HEK293 (cell line): ENCODE data around the gene AFG1L.
A peak's percentile ranks its signal among the peaks of the same experiment; 100 is the strongest.
"Not testable (repeated sequence)": the region's sequence is repeated elsewhere in the genome, so short reads cannot be mapped to it uniquely, and the experiment has no call there.

Experiments
- CTCF ChIA-PET: fragments of 350-600 bp; formaldehyde crosslinking; extraction: SDS; loops from one replicate; lab custom pipeline; 2021; ENCODE audit warnings: antibody characterized with exemption; lab: Yijun Ruan, JAX
- POLR2A ChIA-PET: fragments of 300-600 bp; formaldehyde crosslinking; extraction: SDS; loops from one replicate; lab custom pipeline; 2020; ENCODE audit warnings: antibody characterized with exemption, inconsistent platforms; lab: Yijun Ruan, JAX
- H3K27ac ChIP-seq: fragments of 200-500 bp; sonication (Bioruptor generic); 2 replicates; pipeline ENCODE4 v1.5.1; 2014; ENCODE audit warnings: low read depth, low read length, control low read depth, inconsistent platforms; ENCODE audit errors: extremely low read depth
- H3K36me3 ChIP-seq, 2 experiments: fragments of 200-500 bp in 1 of 2; sonication (Bioruptor generic) in 1 of 2; 1 replicate in 1 of 2; 2 replicates in 1 of 2; pipeline ENCODE4 v1.5.1; 2014 to 2017; ENCODE audit warnings: inconsistent platforms in 2 of 2, low read length in 2 of 2; ENCODE audit not compliant: control insufficient read depth in 2 of 2, insufficient read depth in 1 of 2
- H3K4me1 ChIP-seq: fragments of 200-500 bp; sonication (Bioruptor generic); 2 replicates; pipeline ENCODE4 v1.5.1; 2014; ENCODE audit warnings: mild to moderate bottlenecking, low read length, inconsistent platforms; ENCODE audit not compliant: control insufficient read depth, insufficient read depth
- H3K4me3 ChIP-seq: 2 replicates; pipeline ENCODE4 v1.5.1; 2011; ENCODE audit warnings: low read depth, mild to moderate bottlenecking, control low read depth, low read length, moderate library complexity
- H3K9me3 ChIP-seq: fragments of 200-500 bp; sonication (Bioruptor generic); 2 replicates; pipeline ENCODE4 v1.5.1; 2014; ENCODE audit warnings: low read depth, low read length, inconsistent platforms; ENCODE audit not compliant: control insufficient read depth, insufficient read depth
- CTCF ChIP-seq: fragments of 450-650 bp; formaldehyde crosslinking; IDR thresholded peaks from 2 replicates; pipeline ENCODE4 v1.5.1; 2016; ENCODE audit warnings: missing biosample characterization, missing genetic modification characterization
- KLF17 ChIP-seq: fragments of 450-650 bp; formaldehyde crosslinking; IDR thresholded peaks from 2 replicates; pipeline ENCODE4 v1.5.1; 2016; ENCODE audit warnings: missing biosample characterization, missing genetic modification characterization
- REPIN1 ChIP-seq: fragments of 450-650 bp; formaldehyde crosslinking; IDR thresholded peaks from 2 replicates; pipeline ENCODE4 v1.5.1; 2017; ENCODE audit warnings: missing biosample characterization, missing genetic modification characterization, low read depth
- YY2 ChIP-seq: fragments of 450-650 bp; formaldehyde crosslinking; IDR thresholded peaks from 2 replicates; pipeline ENCODE4 v1.5.1; 2016; ENCODE audit warnings: missing biosample characterization, missing genetic modification characterization
- ZBTB10 ChIP-seq: fragments of 450-650 bp; formaldehyde crosslinking; IDR thresholded peaks from 2 replicates; pipeline ENCODE4 v1.5.1; 2016; ENCODE audit warnings: missing biosample characterization, missing genetic modification characterization
- ZFHX2 ChIP-seq: fragments of 450-650 bp; formaldehyde crosslinking; conservative IDR thresholded peaks from 2 replicates; pipeline ENCODE4 v1.5.1; 2016; ENCODE audit warnings: missing biosample characterization, missing genetic modification characterization
- ZFP41 ChIP-seq: fragments of 450-650 bp; formaldehyde crosslinking; IDR thresholded peaks from 2 replicates; pipeline ENCODE4 v1.5.1; 2016; ENCODE audit warnings: missing biosample characterization, missing genetic modification characterization, borderline replicate concordance
- ZNF148 ChIP-seq: fragments of 450-650 bp; formaldehyde crosslinking; IDR thresholded peaks from 2 replicates; pipeline ENCODE4 v1.5.0; 2017; ENCODE audit warnings: missing biosample characterization, missing genetic modification characterization, borderline replicate concordance
- ZNF202 ChIP-seq: fragments of 450-650 bp; formaldehyde crosslinking; IDR thresholded peaks from 2 replicates; pipeline ENCODE4 v1.5.1; 2016; ENCODE audit warnings: missing biosample characterization, missing genetic modification characterization, borderline replicate concordance
- ZNF211 ChIP-seq: fragments of 450-650 bp; formaldehyde crosslinking; IDR thresholded peaks from 2 replicates; pipeline ENCODE4 v1.5.1; 2016; ENCODE audit warnings: low read depth, missing biosample characterization, missing genetic modification characterization
- ZNF274 ChIP-seq, 2 experiments: fragments of 200-500 bp in 1 of 2; fragments of 450-650 bp in 1 of 2; sonication (Bioruptor generic) in 1 of 2; formaldehyde crosslinking in 1 of 2; IDR thresholded peaks; 2 replicates each; pipeline versions ENCODE4 v1.5.1 to v1.6.1; 2014 to 2016; ENCODE audit warnings: borderline replicate concordance in 1 of 2, inconsistent platforms in 1 of 2, low read length in 1 of 2, missing biosample characterization in 1 of 2, missing genetic modification characterization in 1 of 2
- ZNF366 ChIP-seq: fragments of 450-650 bp; formaldehyde crosslinking; conservative IDR thresholded peaks from 2 replicates; pipeline ENCODE4 v1.5.1; 2016; ENCODE audit warnings: missing biosample characterization, missing genetic modification characterization
- ZNF394 ChIP-seq: fragments of 450-650 bp; formaldehyde crosslinking; IDR thresholded peaks from 2 replicates; pipeline ENCODE4 v1.5.1; 2016; ENCODE audit warnings: missing biosample characterization, missing genetic modification characterization, mild to moderate bottlenecking, moderate library complexity, borderline replicate concordance
- ZNF514 ChIP-seq: fragments of 450-650 bp; formaldehyde crosslinking; IDR thresholded peaks from 2 replicates; pipeline ENCODE4 v1.5.1; 2016; ENCODE audit warnings: missing biosample characterization, missing genetic modification characterization
- ZNF555 ChIP-seq: fragments of 450-650 bp; formaldehyde crosslinking; conservative IDR thresholded peaks from 2 replicates; pipeline ENCODE4 v1.5.1; 2017; ENCODE audit warnings: missing biosample characterization, mild to moderate bottlenecking, missing genetic modification characterization, inconsistent platforms
- ZNF677 ChIP-seq: fragments of 450-650 bp; IDR thresholded peaks from 2 replicates; pipeline ENCODE4 v1.5.0; 2018; ENCODE audit warnings: missing biosample characterization, mild to moderate bottlenecking, missing genetic modification characterization, moderate library complexity
- ZNF768 ChIP-seq: fragments of 450-650 bp; formaldehyde crosslinking; IDR thresholded peaks from 2 replicates; pipeline ENCODE4 v1.5.1; 2018; ENCODE audit warnings: missing biosample characterization, mild to moderate bottlenecking, missing genetic modification characterization

Gene AFG1L

GRCh38 chr6:108560463-108561308 lies 265.8 kb downstream of the AFG1L start, which contains the start of gene FOXO3 (continued):
- TF ChIP-seq ZFP41 (tag by site-specific recombination) (no peak), ZNF555 (tag by site-specific recombination) (no peak), ZNF677 (tag by site-specific recombination) (no peak), ZNF366 (tag by site-specific recombination) (peak; percentile 35), ZNF148 (no peak), ZNF211 (tag by site-specific recombination) (no peak), ZBTB10 (peak; percentile 91), ZFHX2 (tag by site-specific recombination) (peak; percentile 47; the same call in 1 of the 2 replicates), CTCF (tag by site-specific recombination) (peak; percentile 41; the same call in 1 of the 2 replicates), ZNF394 (tag by site-specific recombination) (peak; percentile 63; the same call in 1 of the 2 replicates), YY2 (tag by site-specific recombination) (no peak), REPIN1 (no peak), ZNF768 (no peak), ZNF514 (tag by site-specific recombination) (no peak), ZNF202 (tag by site-specific recombination) (no peak), ZNF274 (IDR thresholded peaks at IDR 0.05; ENCODE audit: low read length) (no peak), ZNF274 (tag by site-specific recombination; IDR thresholded peaks at IDR 0.05; ENCODE audit: borderline replicate concordance) (no peak), KLF17 (tag by site-specific recombination) (peak; percentile 11; the same call in 1 of the 2 replicates)

- not testable (repeated sequence) for H3K36me3 ChIP-seq, H3K9me3 ChIP-seq
- peak overlapping the region; percentile 86 for H3K4me3 ChIP-seq
- ChIA-PET CTCF (interaction anchor here (0.6 to 1.3 kb wide), 3 partner anchors 272 to 1531 kb away, joined by 3 to 4 read pairs (median 3); no protein-coding TSS in a partner anchor), POLR2A (interaction anchor here (0.6 to 3.2 kb wide), 8 partner anchors 15 to 533 kb away, joined by 4 to 24 read pairs (median 6); partner anchors contain the start of genes ARMC2, CEP57L1 and SESN1)
- H3K4me1 ChIP-seq: peaks cover 28% of the 10 kb centered on the region
- H3K27ac ChIP-seq: peak overlapping the region; percentile 95
Observed at GRCh38 chr6:108561309-108561647, 266.4 kb downstream of the AFG1L start.
